ENCODE data around the gene NANOS2. TPM values are rescaled to one million over a fixed set of nuclear protein-coding genes. Genes with fewer than 3 reads are reported as not detected.

The NANOS2 gene
- total and polyA plus RNA-seq, 2 of the 4 experiments (the other 2 are of a cell fraction): not detected

DNA sequence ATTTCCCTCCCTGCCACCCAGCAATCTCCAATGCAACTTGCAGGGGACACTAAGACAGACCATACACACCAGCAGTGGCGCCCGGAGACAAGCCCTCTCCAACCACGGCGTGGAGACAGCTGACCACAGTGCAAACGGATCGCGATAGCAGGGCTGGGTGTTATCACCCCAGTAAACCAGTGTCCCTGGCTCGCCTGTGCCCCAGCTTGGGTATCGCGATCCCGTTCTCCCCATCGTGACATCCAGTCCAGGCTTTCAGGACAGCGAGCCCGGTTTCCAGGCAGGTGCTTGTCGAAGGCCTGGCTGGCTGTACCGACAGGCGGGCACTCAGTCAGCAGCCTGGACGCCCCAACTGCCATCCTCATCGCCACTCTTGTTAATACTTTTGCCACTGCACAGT lies 20.7 kb upstream of the NANOS2 start:
- 71% methylated on average over 8 of the region's 19 CpGs; no CpG with 5 or more reads in 1 of the 2 experiments for WGBS, 2 experiments (ENCODE audit: extremely low coverage in 2 of 2, insufficient read length in 1 of 2)
- H2BK20ac ChIP-seq (ENCODE audit: low read depth, low read length): no peak overlapping the region
- no peak overlapping the region for H3K23ac ChIP-seq (ENCODE audit: low read depth, low read length)
- no peak overlapping the region for H3K4me3 ChIP-seq (ENCODE audit: insufficient read depth, low read depth, low read length)
- no peak overlapping the region for H2AK9ac ChIP-seq (replicated peaks; ENCODE audit: low read depth, low read length, poor library complexity)
- no peaks in the 10 kb centered on the region for H3K36me3 ChIP-seq (ENCODE audit: control insufficient read depth, insufficient read depth, low read length)
- H3K56ac ChIP-seq (ENCODE audit: extremely low read depth, insufficient read depth, low read length): no peak overlapping the region
- H4K8ac ChIP-seq (ENCODE audit: low read depth in 2 of 2, low read length in 2 of 2): no peak overlapping the region
- no peak overlapping the region for H2BK5ac ChIP-seq (ENCODE audit: low read depth, low read length, poor library complexity, severe bottlenecking)
- H3K4me2 ChIP-seq (ENCODE audit: low read depth, low read length): no peak overlapping the region
- ChIA-PET CTCF (no interaction called here), POLR2A (ENCODE audit: unreplicated experiment) (no interaction called here)
- DNase-seq: no peak
- no peak overlapping the region for H3K9ac ChIP-seq (ENCODE audit: low read depth, low read length)
- intact Hi-C loops (cut with micrococcal nuclease) (no loop called here), dilution Hi-C loops (cut with HindIII; ENCODE audit: low sequenced_read_pairs, unreplicated experiment) (no loop called here), in situ Hi-C loops (cut with MboI; ENCODE audit: low sequenced_read_pairs) (no loop called here)
- no TSS peak for BruUV-seq (replicated peaks)
- ATAC-seq (ENCODE audit: low read depth): no peak
- H3K9me3 ChIP-seq (ENCODE audit: control insufficient read depth, insufficient read depth, low read length): no peaks in the 10 kb centered on the region; the same call in none of the 2 replicates
- no peak overlapping the region for H4K91ac ChIP-seq (ENCODE audit: insufficient read depth, low read depth, low read length)
- no peaks in the 10 kb centered on the region for H3K79me1 ChIP-seq (ENCODE audit: low read depth in 1 of 2, low read length in 2 of 2)
- no peak overlapping the region for H2AK5ac ChIP-seq (ENCODE audit: low read depth, low read length)
- no peak for TF ChIP-seq MAFK (IDR thresholded peaks at IDR 0.05; ENCODE audit: low read depth, low read length)
- no peak for TF ChIP-seq MAZ (IDR thresholded peaks at IDR 0.05; ENCODE audit: borderline replicate concordance, low read depth, low read length)
- no peak overlapping the region for H3K4ac ChIP-seq (ENCODE audit: low read depth, low read length)
- no peak overlapping the region for H2BK15ac ChIP-seq (ENCODE audit: low read depth, low read length)
- H3K9me1 ChIP-seq (ENCODE audit: insufficient read depth, low read length): no peaks in the 10 kb centered on the region
- no peak overlapping the region for H3K18ac ChIP-seq (ENCODE audit: low read depth, low read length)
- no peak overlapping the region for H2BK120ac ChIP-seq (ENCODE audit: low read depth, low read length)
- no peak overlapping the region for H4K5ac ChIP-seq (ENCODE audit: low read depth, low read length)
- H3K27ac ChIP-seq (ENCODE audit: insufficient read depth, low read length): no peak overlapping the region
- H3K27me3 ChIP-seq (ENCODE audit: control insufficient read depth, insufficient read depth, low read length): peaks cover 59% of the 10 kb centered on the region
- peak overlapping the region; percentile 17 for H2AFZ ChIP-seq (replicated peaks; ENCODE audit: low read length, poor library complexity)
- no peaks in the 10 kb centered on the region for H3K4me1 ChIP-seq (ENCODE audit: control insufficient read depth, insufficient read depth, low read length)
- H3K14ac ChIP-seq (replicated peaks; ENCODE audit: low read depth, low read length): no peak overlapping the region
- no peaks in the 10 kb centered on the region for H4K20me1 ChIP-seq (ENCODE audit: insufficient read depth, low read length)
